Natural killer cell (primary cell): ENCODE measurements around the gene ZNF728. TPM values are rescaled to one million over a fixed set of nuclear protein-coding genes. Genes with fewer than 3 reads are reported as not detected.

Experiments used
- ATAC-seq, 3 donors: fragments of 150-1000 bp in 2 of 3; fragments of 200-7000 bp in 1 of 3; cut with Tn5 transposase; 1 replicate in 1 of 3; 2 replicates in 2 of 3; pipeline ENCODE4 v1.10.0; 2021; ENCODE audit warnings: mild to moderate bottlenecking in 2 of 3, moderate library complexity in 2 of 3
- DNase-seq, 2 donors: peaks; one replicate each; pipeline versions ENCODE4 v3.0.0 to v3.0.0-alpha.2; 2013 to 2021; ENCODE audit warnings: mixed read lengths in 1 of 2
- H3K27ac ChIP-seq: one replicate; pipeline ENCODE4 v1.5.1; 2013; ENCODE audit warnings: mild to moderate bottlenecking, low read length
- H3K27me3 ChIP-seq: one replicate; pipeline ENCODE4 v1.6.1; 2013; ENCODE audit warnings: low read length; ENCODE audit not compliant: control insufficient read depth, insufficient read depth
- H3K36me3 ChIP-seq: one replicate; pipeline ENCODE4 v1.6.1; 2013; ENCODE audit warnings: low read length; ENCODE audit not compliant: control insufficient read depth, insufficient read depth
- H3K4me1 ChIP-seq: one replicate; pipeline ENCODE4 v1.6.1; 2013; ENCODE audit warnings: low read length; ENCODE audit not compliant: control insufficient read depth, insufficient read depth
- H3K4me3 ChIP-seq: one replicate; pipeline ENCODE4 v1.5.1; 2013; ENCODE audit warnings: low read length
- H3K9me3 ChIP-seq: one replicate; pipeline ENCODE4 v1.6.1; 2013; ENCODE audit warnings: low read length; ENCODE audit not compliant: control insufficient read depth, insufficient read depth
- H3K27ac Mint-ChIP-seq, 2 donors: one replicate each; pipeline ENCODE4 v1.8.0; 2022; ENCODE audit warnings: mild to moderate bottlenecking in 2 of 2, mixed read lengths in 2 of 2, moderate library complexity in 1 of 2
- H3K27me3 Mint-ChIP-seq, 2 donors: one replicate each; pipeline ENCODE4 v1.8.0; 2022; ENCODE audit warnings: low read depth in 2 of 2, mixed read lengths in 2 of 2
- H3K36me3 Mint-ChIP-seq: one replicate; pipeline ENCODE4 v1.8.0; 2022; ENCODE audit warnings: mixed read lengths
- H3K4me1 Mint-ChIP-seq, 2 donors: one replicate each; pipeline ENCODE4 v1.8.0; 2022; ENCODE audit warnings: mixed read lengths in 2 of 2
- H3K4me3 Mint-ChIP-seq: one replicate; pipeline ENCODE4 v1.8.0; 2022; ENCODE audit warnings: mild to moderate bottlenecking, moderate library complexity, mixed read lengths
- H3K9me3 Mint-ChIP-seq, 2 donors: one replicate each; pipeline ENCODE4 v1.8.0; 2022; ENCODE audit warnings: mixed read lengths in 2 of 2
- CTCF ChIP-seq: fragments of 200-600 bp; IDR thresholded peaks from one replicate; pipeline ENCODE4 v1.8.0; 2022; ENCODE audit warnings: antibody characterized with exemption
- WGBS: methylation state at CpG from one replicate; pipeline ENCODE4 v1.1.7; 2013; ENCODE audit warnings: missing lambda C conversion rate; ENCODE audit not compliant: insufficient coverage; 5-methylcytosine and 5-hydroxymethylcytosine counted together
- intact Hi-C: fragments of 100-400 bp; cut with micrococcal nuclease; formaldehyde crosslinking; loops from one replicate; pipeline ENCODE4 v1.14.2; 2022
- total RNA-seq, 4 donors: library from RNA; stranded (reverse); fragments of 120-200 nt in 1 of 4; gene quantifications; one replicate each; pipeline versions ENCODE4 v1.2.3 to v1.2.4, GENCODE V29; 2013 to 2022

The ZNF728 gene
- total RNA-seq, result not detected
- not detected for total RNA-seq (2013)

- no peak for TF ChIP-seq CTCF
- no peaks in the 10 kb centered on the region for H3K27me3 Mint-ChIP-seq
- no peak within 1 kb of the TSS for H3K27ac ChIP-seq
- no peak within 1 kb of the TSS for H3K4me3 Mint-ChIP-seq
- no peak for DNase-seq
- peaks cover 18% of the 10 kb centered on the region for H3K36me3 Mint-ChIP-seq
- no peaks in the 10 kb centered on the region for H3K4me1 Mint-ChIP-seq
- no peak within 1 kb of the TSS for H3K27ac Mint-ChIP-seq
- no peaks in the 10 kb centered on the region for H3K27me3 ChIP-seq
- intact Hi-C loops, result no loop called here
- H3K9me3 ChIP-seq, result peaks cover 21% of the 10 kb centered on the region
- no peaks in the 10 kb centered on the region for H3K36me3 ChIP-seq
- 17% methylated on average over 46 of the region's 46 CpGs for WGBS
- ATAC-seq, result no peak
- no peak within 1 kb of the TSS for H3K4me3 ChIP-seq
- no peaks in the 10 kb centered on the region for H3K4me1 ChIP-seq
- peaks cover 8 to 20% of the 10 kb centered on the region in 2 donors for H3K9me3 Mint-ChIP-seq
Measured at GRCh38 chr19:23002690-23003422, at the start of gene ZNF728. TSS of gene ZNF728 (minus strand) at chr19:23003176. CDS start at chr19:23003030, 146 bp downstream.

- Histone ChIP-seq H3K4me1 (no peaks in the 10 kb centered on the region), H3K27me3 (no peaks in the 10 kb centered on the region), H3K36me3 (no peaks in the 10 kb centered on the region), H3K4me3 (no peak overlapping the region), H3K9me3 (peaks cover 7% of the 10 kb centered on the region), H3K27ac (no peak overlapping the region)
- Mint-ChIP-seq H3K27ac (no peak overlapping the region), H3K27me3 (no peaks in the 10 kb centered on the region), H3K4me3 (no peak overlapping the region), H3K9me3 (peaks cover 15% of the 10 kb centered on the region in 2 donors), H3K4me1 (no peaks in the 10 kb centered on the region), H3K36me3 (peaks cover 15% of the 10 kb centered on the region)
- ATAC-seq (no peak), DNase-seq (no peak)
- 50% methylated on average over 1 of the region's 1 CpG for WGBS
- intact Hi-C loops, result no loop called here
- TF ChIP-seq CTCF, result no peak
Measured at GRCh38 chr19:23052349-23052748, 49.4 kb upstream of the ZNF728 start.

- Histone ChIP-seq H3K4me3 (no peak overlapping the region), H3K27me3 (no peaks in the 10 kb centered on the region), H3K9me3 (peaks cover 12% of the 10 kb centered on the region), H3K4me1 (no peaks in the 10 kb centered on the region), H3K27ac (no peak overlapping the region), H3K36me3 (no peaks in the 10 kb centered on the region)
- Mint-ChIP-seq H3K36me3 (peaks cover 15% of the 10 kb centered on the region), H3K4me3 (no peak overlapping the region), H3K27me3 (no peaks in the 10 kb centered on the region), H3K4me1 (no peaks in the 10 kb centered on the region), H3K9me3 (peaks cover 14 to 21% of the 10 kb centered on the region in 2 donors), H3K27ac (no peak overlapping the region)
- DNase-seq (no peak), ATAC-seq (no peak)
- 86% methylated on average over 4 of the region's 4 CpGs for WGBS
- intact Hi-C loops, result no loop called here
- TF ChIP-seq CTCF, result no peak
Measured at GRCh38 chr19:23049256-23049655, 46.3 kb upstream of the ZNF728 start.

- WGBS, result 90% methylated on average over 6 of the region's 6 CpGs
- Histone ChIP-seq H3K27ac (no peak overlapping the region), H3K4me3 (no peak overlapping the region), H3K27me3 (no peaks in the 10 kb centered on the region), H3K36me3 (no peaks in the 10 kb centered on the region), H3K4me1 (no peaks in the 10 kb centered on the region), H3K9me3 (peaks cover 13% of the 10 kb centered on the region)
- ATAC-seq, result no peak
- Mint-ChIP-seq H3K9me3 (peaks cover 12 to 17% of the 10 kb centered on the region in 2 donors), H3K4me3 (no peak overlapping the region), H3K4me1 (no peaks in the 10 kb centered on the region), H3K27ac (no peak overlapping the region), H3K27me3 (no peaks in the 10 kb centered on the region), H3K36me3 (peaks cover 15% of the 10 kb centered on the region)
- intact Hi-C loops, result no loop called here
- DNase-seq, result no peak
- no peak for TF ChIP-seq CTCF
Measured at GRCh38 chr19:23046743-23047142, 43.8 kb upstream of the ZNF728 start.
